ENCODE measurements around the gene BHLHE41. TPM values are rescaled to one million over a fixed set of nuclear protein-coding genes. Genes with fewer than 3 reads are reported as not detected.

Gene BHLHE41
- total RNA-seq, 1 experiment from 2014 or later, result 4.3 TPM

DNA sequence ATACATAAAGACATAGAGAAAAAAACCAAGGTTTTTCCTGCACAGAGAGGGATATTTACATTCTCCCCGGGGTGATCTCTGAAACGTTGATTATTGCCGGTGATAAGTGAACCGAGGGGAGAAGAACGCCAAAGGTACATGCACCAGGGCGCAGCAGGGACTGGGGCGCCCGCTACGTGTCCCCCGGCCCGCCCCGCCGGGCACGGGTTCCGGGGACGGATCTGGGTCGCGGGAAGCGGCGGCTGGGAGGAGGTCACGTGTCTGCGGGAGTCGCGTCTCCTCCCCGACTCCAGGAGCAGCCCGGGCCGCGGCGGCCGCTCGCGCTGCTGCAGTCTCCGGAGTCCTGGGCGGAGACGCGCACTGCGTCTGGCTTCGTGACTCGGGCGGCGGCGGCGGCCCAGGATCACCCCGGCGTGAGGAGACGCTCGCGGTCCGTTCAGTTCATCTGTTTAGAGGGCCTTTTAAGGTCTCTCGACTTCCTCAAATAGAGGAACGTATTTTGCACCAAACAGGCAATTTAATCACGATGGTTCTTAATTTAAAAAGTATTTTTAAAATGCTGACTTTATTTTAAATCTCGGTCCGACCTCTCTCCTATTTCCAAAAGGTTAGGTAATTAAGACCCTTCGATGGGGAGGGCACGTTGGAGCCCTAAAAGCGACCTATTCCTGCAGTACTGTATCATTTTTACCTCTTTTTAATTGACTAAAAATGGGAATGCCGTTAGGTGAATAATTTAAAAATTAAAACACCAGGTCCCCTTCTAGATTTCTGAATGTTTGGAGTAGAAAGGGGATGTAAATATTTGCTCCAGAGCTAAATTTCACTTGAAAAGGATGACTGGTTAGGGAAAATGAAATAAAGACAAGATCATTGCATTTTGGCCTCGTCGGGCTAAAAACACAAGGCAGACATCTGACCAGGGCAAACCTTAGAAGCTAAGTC is 1.8 kb upstream of the BHLHE41 start:
- intact Hi-C loops (cut with micrococcal nuclease; ENCODE audit: unreplicated experiment), result loop anchor here (10.0 kb wide), 1 partner anchor 148 kb away; no protein-coding TSS in a partner anchor
- ChIA-PET POLR2A (ENCODE audit: low non-redundant PET) (no interaction called here), CTCF (no interaction called here)
- H3K36me3 ChIP-seq (ENCODE audit: insufficient read depth, low read length, poor library complexity, severe bottlenecking), result no peaks in the 10 kb centered on the region
- H3K27ac ChIP-seq (ENCODE audit: low read depth, low read length, poor library complexity, severe bottlenecking), result no peak overlapping the region
- BruUV-seq (replicated peaks), result no TSS peak
- peaks cover 63% of the 10 kb centered on the region for H3K27me3 ChIP-seq (replicated peaks; ENCODE audit: insufficient read depth, low read depth, low read length, poor library complexity)
- DNase-seq (ENCODE audit: low spot score), result peak; percentile 83
- H3K9me3 ChIP-seq (ENCODE audit: low read depth, low read length, poor library complexity, severe bottlenecking), result no peaks in the 10 kb centered on the region
- peak overlapping the region; percentile 56 for H3K4me3 ChIP-seq (ENCODE audit: low read depth, low read length, poor library complexity, severe bottlenecking)
- peaks cover 15% of the 10 kb centered on the region for H3K4me1 ChIP-seq (ENCODE audit: insufficient read depth, low read length, poor library complexity, severe bottlenecking)
- TF ChIP-seq EZH2 (IDR thresholded peaks at IDR 0.05; ENCODE audit: borderline replicate concordance, low read depth, low read length, poor library complexity, severe bottlenecking), result peak; percentile 29
- TF ChIP-seq, protein P1, sequence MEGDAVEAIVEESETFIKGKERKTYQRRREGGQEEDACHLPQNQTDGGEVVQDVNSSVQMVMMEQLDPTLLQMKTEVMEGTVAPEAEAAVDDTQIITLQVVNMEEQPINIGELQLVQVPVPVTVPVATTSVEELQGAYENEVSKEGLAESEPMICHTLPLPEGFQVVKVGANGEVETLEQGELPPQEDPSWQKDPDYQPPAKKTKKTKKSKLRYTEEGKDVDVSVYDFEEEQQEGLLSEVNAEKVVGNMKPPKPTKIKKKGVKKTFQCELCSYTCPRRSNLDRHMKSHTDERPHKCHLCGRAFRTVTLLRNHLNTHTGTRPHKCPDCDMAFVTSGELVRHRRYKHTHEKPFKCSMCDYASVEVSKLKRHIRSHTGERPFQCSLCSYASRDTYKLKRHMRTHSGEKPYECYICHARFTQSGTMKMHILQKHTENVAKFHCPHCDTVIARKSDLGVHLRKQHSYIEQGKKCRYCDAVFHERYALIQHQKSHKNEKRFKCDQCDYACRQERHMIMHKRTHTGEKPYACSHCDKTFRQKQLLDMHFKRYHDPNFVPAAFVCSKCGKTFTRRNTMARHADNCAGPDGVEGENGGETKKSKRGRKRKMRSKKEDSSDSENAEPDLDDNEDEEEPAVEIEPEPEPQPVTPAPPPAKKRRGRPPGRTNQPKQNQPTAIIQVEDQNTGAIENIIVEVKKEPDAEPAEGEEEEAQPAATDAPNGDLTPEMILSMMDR (conservative IDR thresholded peaks at IDR 0.05; ENCODE audit: low read depth, low read length), result no peak

DNA sequence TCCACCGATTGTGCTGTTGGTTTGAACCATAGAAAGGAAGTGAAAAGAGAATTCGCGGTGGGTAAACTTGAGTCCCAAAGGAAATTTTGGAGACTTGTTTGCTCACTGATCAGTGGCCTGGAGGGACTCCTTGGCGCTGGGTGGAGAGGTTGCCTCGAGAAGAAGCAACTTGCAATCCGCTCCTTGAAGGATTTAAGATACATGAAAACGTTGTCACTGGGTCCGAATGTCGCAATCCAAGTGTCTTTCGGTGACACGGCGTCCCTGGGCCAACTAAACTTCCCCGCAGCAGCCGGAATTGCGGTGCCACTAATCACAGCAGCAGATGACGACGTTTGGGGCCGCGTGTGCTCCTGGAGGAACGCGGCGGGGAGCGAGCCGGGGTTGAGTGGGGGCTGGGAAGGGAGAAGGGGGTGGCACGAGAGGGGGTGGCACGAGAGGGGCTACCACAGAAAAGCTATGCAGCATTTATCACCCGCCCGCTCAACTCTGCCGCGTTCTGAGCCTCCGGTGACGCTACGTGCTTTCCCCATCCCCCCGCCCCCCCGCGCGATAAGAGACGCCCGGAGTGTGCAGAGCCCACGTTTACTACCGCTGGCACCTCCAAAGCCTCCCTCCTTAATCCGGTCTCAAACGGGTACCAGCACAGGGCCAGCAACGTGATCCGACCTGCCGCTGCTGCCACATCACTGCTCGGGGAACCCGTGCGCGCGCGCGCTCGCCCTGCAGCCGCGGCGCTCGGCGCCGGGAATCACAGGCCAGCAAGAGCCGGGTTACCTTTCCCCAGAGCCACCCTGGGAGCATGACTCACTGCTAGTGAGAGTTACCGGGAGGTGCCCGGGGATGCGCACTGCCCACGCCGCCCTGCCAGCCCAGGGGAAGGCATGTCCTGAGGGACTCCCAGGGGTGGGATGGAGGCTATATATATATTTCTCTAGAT is 833 bp upstream of the BHLHE41 start:
- BruUV-seq (replicated peaks), result no TSS peak
- Histone ChIP-seq H3K9me3 (ENCODE audit: low read depth, low read length, poor library complexity, severe bottlenecking) (no peaks in the 10 kb centered on the region), H3K4me3 (ENCODE audit: low read depth, low read length, poor library complexity, severe bottlenecking) (peak overlapping the region; percentile 56), H3K27me3 (replicated peaks; ENCODE audit: insufficient read depth, low read depth, low read length, poor library complexity) (peaks cover 63% of the 10 kb centered on the region), H3K36me3 (ENCODE audit: insufficient read depth, low read length, poor library complexity, severe bottlenecking) (no peaks in the 10 kb centered on the region), H3K27ac (ENCODE audit: low read depth, low read length, poor library complexity, severe bottlenecking) (no peak overlapping the region), H3K4me1 (ENCODE audit: insufficient read depth, low read length, poor library complexity, severe bottlenecking) (peaks cover 15% of the 10 kb centered on the region)
- ChIA-PET POLR2A (ENCODE audit: low non-redundant PET) (no interaction called here), CTCF (no interaction called here)
- no peak for TF ChIP-seq EZH2 (IDR thresholded peaks at IDR 0.05; ENCODE audit: borderline replicate concordance, low read depth, low read length, poor library complexity, severe bottlenecking)
- TF ChIP-seq, protein P1 (conservative IDR thresholded peaks at IDR 0.05; ENCODE audit: low read depth, low read length), result no peak
- intact Hi-C loops (cut with micrococcal nuclease; ENCODE audit: unreplicated experiment), result loop anchor here (10.0 kb wide), 1 partner anchor 149 kb away; no protein-coding TSS in a partner anchor
- DNase-seq (ENCODE audit: low spot score), result peak; percentile 73

DNA sequence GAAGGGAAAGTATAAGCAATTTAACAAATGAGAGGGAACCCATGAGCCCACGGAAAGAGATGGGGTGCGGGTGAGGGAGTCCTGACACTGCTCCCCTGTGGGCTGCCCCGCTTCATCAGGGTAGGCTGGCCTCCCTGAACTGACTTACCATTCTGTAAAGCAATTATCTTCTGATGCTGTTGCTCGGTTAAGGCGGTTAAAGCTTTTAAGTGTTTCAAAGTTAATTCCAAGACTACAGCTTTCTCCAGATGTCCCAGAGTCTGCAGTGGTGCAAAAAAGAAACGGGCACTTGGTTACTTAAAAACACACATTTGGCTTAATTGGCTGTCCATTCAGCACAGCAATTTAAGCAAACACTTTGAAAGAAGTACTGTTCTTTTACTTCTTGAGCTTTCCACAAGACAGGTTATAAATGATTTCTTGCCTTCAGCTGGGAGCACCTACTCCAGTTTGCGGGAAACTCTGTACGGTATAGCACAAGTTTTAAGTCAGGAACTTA is 1.3 kb downstream of the BHLHE41 start:
- DNase-seq (ENCODE audit: low spot score), result peak; percentile 23
- TF ChIP-seq, protein P1 (conservative IDR thresholded peaks at IDR 0.05; ENCODE audit: low read depth, low read length), result no peak
- no peak for TF ChIP-seq EZH2 (IDR thresholded peaks at IDR 0.05; ENCODE audit: borderline replicate concordance, low read depth, low read length, poor library complexity, severe bottlenecking)
- Histone ChIP-seq H3K9me3 (ENCODE audit: low read depth, low read length, poor library complexity, severe bottlenecking) (no peaks in the 10 kb centered on the region), H3K4me3 (ENCODE audit: low read depth, low read length, poor library complexity, severe bottlenecking) (peak overlapping the region; percentile 56), H3K27ac (ENCODE audit: low read depth, low read length, poor library complexity, severe bottlenecking) (no peak overlapping the region), H3K27me3 (replicated peaks; ENCODE audit: insufficient read depth, low read depth, low read length, poor library complexity) (peaks cover 48% of the 10 kb centered on the region), H3K36me3 (ENCODE audit: insufficient read depth, low read length, poor library complexity, severe bottlenecking) (no peaks in the 10 kb centered on the region), H3K4me1 (ENCODE audit: insufficient read depth, low read length, poor library complexity, severe bottlenecking) (peaks cover 15% of the 10 kb centered on the region)
- intact Hi-C loops (cut with micrococcal nuclease; ENCODE audit: unreplicated experiment), result loop anchor here (2.0 to 10.0 kb wide), 5 partner anchors 74 to 577 kb away; partner anchors contain the start of gene SSPN
- CTCF ChIA-PET, result interaction anchor here (1.1 to 1.5 kb wide), 3 partner anchors 26 to 578 kb away, joined by 3 to 5 read pairs (median 3); no protein-coding TSS in a partner anchor
- POLR2A ChIA-PET (ENCODE audit: low non-redundant PET), result no interaction called here
- BruUV-seq (replicated peaks), result no TSS peak

Data from A673 (cell line).